Thyroid gland (tissue), 4 donors: ENCODE measurements around the gene PRKAR2B.

Experiments
- CTCF ChIP-seq, 6 experiments: fragments of 200-600 bp in 3 of 6; fragments of 450-650 bp in 3 of 6; sonication (generic) in 3 of 6; IDR thresholded peaks; one replicate each; pipeline ENCODE4 v1.5.1; 2016 to 2019; ENCODE audit warnings: antibody characterized with exemption in 6 of 6, mild to moderate bottlenecking in 2 of 6, inconsistent platforms in 1 of 6, moderate library complexity in 1 of 6
- POLR2A ChIP-seq, 2 donors: fragments of 450-650 bp; IDR thresholded peaks; one replicate each; pipeline ENCODE4 v1.6.1; 2017; ENCODE audit warnings: antibody characterized with exemption in 2 of 2, mild to moderate bottlenecking in 2 of 2, moderate library complexity in 1 of 2

DNA sequence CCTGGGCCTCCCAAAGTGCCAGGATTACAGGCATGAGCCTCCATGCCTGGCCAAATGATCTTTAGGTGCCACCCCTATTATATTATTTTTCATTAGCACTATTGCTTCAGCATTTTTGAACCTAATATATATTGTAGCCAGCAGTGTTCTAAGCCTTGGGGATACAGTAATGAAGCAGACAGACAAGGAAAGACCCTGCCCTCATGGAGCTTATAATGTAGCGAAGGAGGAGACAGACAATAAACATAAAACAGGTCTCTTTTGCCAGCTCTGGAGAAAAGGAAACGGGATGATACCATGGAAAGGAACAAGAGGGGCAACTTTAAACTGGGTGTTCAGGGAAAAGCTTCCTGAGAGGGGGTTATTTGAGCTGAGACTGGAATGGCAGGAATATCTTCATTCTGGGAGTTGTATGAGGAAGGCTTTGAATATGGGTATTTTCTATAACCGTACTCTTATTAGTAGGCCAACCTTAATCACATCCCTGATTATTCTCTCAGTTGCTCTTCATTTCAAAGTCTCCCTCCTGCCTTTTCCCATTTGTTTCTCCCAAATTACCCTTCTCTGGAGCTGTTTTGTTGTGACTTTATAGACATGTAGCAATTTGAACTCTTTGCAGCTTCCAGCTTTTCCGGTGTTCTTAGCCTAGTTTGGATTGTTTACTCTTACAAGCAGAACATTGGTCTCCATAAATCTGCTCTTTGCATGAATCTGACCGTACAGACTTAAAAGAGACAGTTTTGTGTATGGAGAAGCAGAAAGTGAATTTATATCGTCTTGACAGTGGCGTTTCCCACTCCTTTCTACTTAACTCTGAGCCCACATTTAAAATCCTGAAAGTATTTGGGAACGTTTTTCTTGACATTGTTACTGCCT is 19.0 kb downstream of the PRKAR2B start:
- TF ChIP-seq CTCF (IDR thresholded peaks at IDR 0.05) (no peak), POLR2A (IDR thresholded peaks at IDR 0.05) (no peak)
